H1 (cell line): ENCODE data around the gene DHRS12. TPM values are rescaled to one million over a fixed set of nuclear protein-coding genes. Genes with fewer than 3 reads are reported as not detected.

Experiments used
- CTCF ChIA-PET: fragments of 300-600 bp; sonication (Branson Sonifier 250); formaldehyde crosslinking; loops from one replicate; lab custom pipeline; 2021; ENCODE audit not compliant: partially characterized antibody; lab: Charles Lee
- POLR2A ChIA-PET: fragments of 300-600 bp; sonication (Branson Sonifier 250); formaldehyde crosslinking; loops from one replicate; lab custom pipeline; 2021; ENCODE audit warnings: inconsistent platforms; ENCODE audit not compliant: partially characterized antibody; lab: Charles Lee
- DNase-seq, 2 experiments: peaks; one replicate each; pipeline versions ENCODE4 v3.0.0 to v3.0.0-alpha.2; 2010 to 2022; ENCODE audit warnings: low spot score in 2 of 2, low read depth in 1 of 2, mixed read lengths in 1 of 2
- FAIRE-seq: peaks from 2 replicates; lab custom pipeline; 2011; peaks lifted over from hg19 to GRCh38; lab: Jason Lieb, UNC
- H2AFZ ChIP-seq: 2 replicates; pipeline ENCODE4 v1.8.1; 2012; ENCODE audit warnings: low read length, inconsistent platforms
- H2AK5ac ChIP-seq: 2 replicates; pipeline ENCODE4 v1.6.1; 2013; ENCODE audit warnings: low read depth, low read length
- H2BK120ac ChIP-seq: replicated peaks from 2 replicates; pipeline ENCODE3; 2013; ENCODE audit warnings: low read depth, low read length, inconsistent platforms
- H2BK12ac ChIP-seq: 2 replicates; pipeline ENCODE4 v1.6.1; 2013; ENCODE audit warnings: low read depth, low read length
- H2BK15ac ChIP-seq: 2 replicates; pipeline ENCODE4 v1.6.1; 2013; ENCODE audit warnings: low read length
- H2BK20ac ChIP-seq: 2 replicates; pipeline ENCODE4 v1.6.1; 2013; ENCODE audit warnings: low read length
- H2BK5ac ChIP-seq: 2 replicates; pipeline ENCODE4 v1.6.1; 2013; ENCODE audit warnings: low read depth, low read length
- H3K14ac ChIP-seq: 2 replicates; pipeline ENCODE4 v1.6.1; 2013; ENCODE audit warnings: inconsistent platforms; ENCODE audit not compliant: insufficient read length
- H3K18ac ChIP-seq: 2 replicates; pipeline ENCODE4 v1.6.1; 2013; ENCODE audit warnings: low read length; ENCODE audit errors: extremely low read depth
- H3K23ac ChIP-seq: 2 replicates; pipeline ENCODE4 v1.6.1; 2013; ENCODE audit warnings: inconsistent platforms; ENCODE audit not compliant: insufficient read length
- H3K23me2 ChIP-seq: 2 replicates; pipeline ENCODE4 v1.6.1; 2013; ENCODE audit warnings: low read depth, low read length
- H3K27ac ChIP-seq: 2 replicates; pipeline ENCODE4 v1.6.1; 2011; ENCODE audit warnings: low read depth, low read length, inconsistent platforms
- H3K27me3 ChIP-seq, 4 experiments: replicated peaks in 1 of 4; 1 replicate in 1 of 4; 2 replicates in 3 of 4; pipeline versions ENCODE4 v1.6.1 to v1.8.1; 2011 to 2013; ENCODE audit warnings: low read length in 3 of 4, mild to moderate bottlenecking in 3 of 4, inconsistent platforms in 2 of 4, mixed read lengths in 2 of 4, moderate library complexity in 1 of 4; ENCODE audit not compliant: control insufficient read depth in 3 of 4, insufficient read depth in 3 of 4; ENCODE audit errors: extremely low read depth in 1 of 4
- H3K36me3 ChIP-seq, 4 experiments: 2 replicates each; pipeline versions ENCODE4 v1.6.1 to v1.8.1; 2011 to 2013; ENCODE audit warnings: mild to moderate bottlenecking in 4 of 4, low read length in 3 of 4, moderate library complexity in 2 of 4, control low read depth in 1 of 4, inconsistent platforms in 1 of 4; ENCODE audit not compliant: insufficient read depth in 4 of 4, control insufficient read depth in 2 of 4
- H3K4ac ChIP-seq: replicated peaks from 2 replicates; pipeline ENCODE3; 2013; ENCODE audit warnings: low read length, low read depth, mixed read lengths, inconsistent platforms; ENCODE audit not compliant: insufficient read length
- H3K4me1 ChIP-seq, 4 experiments: replicated peaks in 1 of 4; 1 replicate in 1 of 4; 2 replicates in 3 of 4; pipeline versions ENCODE4 v1.6.1 to v1.8.1; 2011 to 2013; ENCODE audit warnings: low read length in 3 of 4, inconsistent platforms in 2 of 4, mixed read lengths in 1 of 4; ENCODE audit not compliant: insufficient read depth in 4 of 4, control insufficient read depth in 3 of 4
- H3K4me2 ChIP-seq, 2 experiments: 2 replicates each; pipeline versions ENCODE4 v1.6.1 to v1.8.1; 2011 to 2013; ENCODE audit warnings: low read depth in 2 of 2, low read length in 2 of 2, control low read depth in 1 of 2, inconsistent platforms in 1 of 2, mild to moderate bottlenecking in 1 of 2; ENCODE audit not compliant: insufficient read depth in 1 of 2
- H3K4me3 ChIP-seq, 4 experiments: fragments of 200-600, 300-600 bp in 1 of 4; sonication (generic), shearing (Covaris generic), sonication (Bioruptor Twin) in 1 of 4; 2 replicates each; pipeline versions ENCODE4 v1.5.1 to v1.8.1; 2011 to 2016; ENCODE audit warnings: low read length in 4 of 4, low read depth in 3 of 4, control low read depth in 2 of 4, inconsistent platforms in 2 of 4, mild to moderate bottlenecking in 2 of 4, mixed read lengths in 1 of 4, moderate library complexity in 1 of 4; ENCODE audit not compliant: insufficient read depth in 2 of 4; ENCODE audit errors: extremely low read depth in 1 of 4
- H3K56ac ChIP-seq: replicated peaks from 2 replicates; pipeline ENCODE3; 2013; ENCODE audit warnings: low read depth, mild to moderate bottlenecking, mixed read lengths, low read length, inconsistent platforms; ENCODE audit not compliant: insufficient read length
- H3K79me1 ChIP-seq: 2 replicates; pipeline ENCODE4 v1.6.1; 2013; ENCODE audit warnings: low read depth, low read length, control low read depth
- H3K79me2 ChIP-seq, 2 experiments: 2 replicates each; pipeline versions ENCODE4 v1.6.1 to v1.8.1; 2012 to 2013; ENCODE audit warnings: low read length in 2 of 2, mild to moderate bottlenecking in 2 of 2, inconsistent platforms in 1 of 2; ENCODE audit not compliant: insufficient read depth in 2 of 2, control insufficient read depth in 1 of 2
- H3K9ac ChIP-seq, 4 experiments: replicated peaks in 1 of 4; 1 replicate in 1 of 4; 2 replicates in 3 of 4; pipeline versions ENCODE4 v1.6.1 to v1.8.1; 2011 to 2013; ENCODE audit warnings: low read depth in 3 of 4, low read length in 3 of 4, control low read depth in 2 of 4, mild to moderate bottlenecking in 2 of 4, moderate library complexity in 2 of 4, inconsistent platforms in 1 of 4; ENCODE audit errors: extremely low read depth in 1 of 4
- H3K9me3 ChIP-seq, 2 experiments: 2 replicates each; pipeline versions ENCODE4 v1.6.1 to v1.8.1; 2012 to 2013; ENCODE audit warnings: mild to moderate bottlenecking in 2 of 2, moderate library complexity in 2 of 2, control low read depth in 1 of 2, inconsistent platforms in 1 of 2, low read depth in 1 of 2, low read length in 1 of 2, mixed read lengths in 1 of 2; ENCODE audit not compliant: insufficient read depth in 2 of 2
- H4K20me1 ChIP-seq, 2 experiments: replicated peaks in 1 of 2; 2 replicates each; pipeline versions ENCODE3 to v1.8.1; 2011 to 2013; ENCODE audit warnings: inconsistent platforms in 2 of 2, low read length in 2 of 2, mild to moderate bottlenecking in 1 of 2; ENCODE audit not compliant: insufficient read depth in 2 of 2, control insufficient read depth in 1 of 2
- H4K5ac ChIP-seq: 2 replicates; pipeline ENCODE4 v1.6.1; 2013; ENCODE audit warnings: low read length, low read depth, mixed read lengths, inconsistent platforms; ENCODE audit not compliant: insufficient read length
- H4K8ac ChIP-seq: 2 replicates; pipeline ENCODE4 v1.8.0; 2013; ENCODE audit warnings: mild to moderate bottlenecking, moderate library complexity, low read length, inconsistent platforms; ENCODE audit not compliant: insufficient read depth; ENCODE audit errors: extremely low read depth
- H4K91ac ChIP-seq: replicated peaks from 2 replicates; pipeline ENCODE3; 2013; ENCODE audit warnings: low read length, mixed read lengths, inconsistent platforms; ENCODE audit not compliant: insufficient read length
- BCL11A ChIP-seq, 2 experiments: IDR thresholded peaks; one replicate each; pipeline ENCODE4 v1.6.1; 2011; ENCODE audit warnings: low read depth in 2 of 2, low read length in 2 of 2, mild to moderate bottlenecking in 2 of 2
- CHD2 ChIP-seq: IDR thresholded peaks from 2 replicates; pipeline ENCODE4 v1.6.1; 2012; ENCODE audit warnings: low read length, improper control_type of control experiment
- CTCF ChIP-seq, 3 experiments: IDR thresholded peaks; 1 replicate in 2 of 3; 2 replicates in 1 of 3; pipeline versions ENCODE4 v1.5.1 to v1.6.1; 2011; ENCODE audit warnings: low read length in 3 of 3, mild to moderate bottlenecking in 3 of 3, inconsistent platforms in 2 of 3, low read depth in 1 of 3, moderate library complexity in 1 of 3; ENCODE audit not compliant: insufficient read depth in 1 of 3; ENCODE audit errors: control extremely low read depth in 1 of 3
- EZH2 ChIP-seq: fragments of 200-600 bp; sonication (generic); IDR thresholded peaks from 2 replicates; pipeline ENCODE4 v1.7.1; 2012; ENCODE audit warnings: low read depth, mild to moderate bottlenecking, moderate library complexity, low read length, inconsistent platforms; ENCODE audit not compliant: severe bottlenecking
- KDM5A ChIP-seq: fragments of 200-600 bp; IDR thresholded peaks from 2 replicates; pipeline ENCODE4 v1.7.1; 2012; ENCODE audit warnings: mild to moderate bottlenecking, low read length, inconsistent platforms, mixed read lengths
- TEAD4 ChIP-seq: IDR thresholded peaks from 2 replicates; pipeline ENCODE4 v1.6.1; 2012; ENCODE audit warnings: low read depth, low read length, inconsistent platforms, mixed read lengths
- WGBS, 2 experiments: shearing (Covaris generic) in 1 of 2; methylation state at CpG; one replicate each; pipeline versions ENCODE4 v1.1.6 to v1.1.7; 2013 to 2015; ENCODE audit warnings: low lambda C conversion rate in 2 of 2, mixed read lengths in 2 of 2, inconsistent platforms in 1 of 2, low coverage in 1 of 2, missing lambda C conversion rate in 1 of 2; ENCODE audit not compliant: insufficient replicate concordance in 2 of 2, insufficient coverage in 1 of 2, insufficient read length in 1 of 2; ENCODE audit errors: extremely low coverage in 1 of 2, missing lambda C conversion rate in 1 of 2; 5-methylcytosine and 5-hydroxymethylcytosine counted together
- polyA plus RNA-seq, 7 experiments: library from polyadenylated mRNA; depleted of rRNA in 3 of 7; stranded (reverse) in 5 of 7; unstranded in 2 of 7; fragments of >200 nt in 5 of 7; fragments of 200-250 nt in 2 of 7; gene quantifications; 1 replicate in 5 of 7; 2 replicates in 1 of 7; 4 replicates in 1 of 7; pipeline versions ENCODE4 v1.2.1 to v1.2.3, GENCODE V29; 2011 to 2013; ENCODE audit warnings: missing spikeins in 2 of 7, mixed read lengths in 2 of 7
- total RNA-seq: library from RNA; stranded (reverse); fragmentation: NEBNext Ultra II Directional; extraction: Animal tissue kit (Norgen Biotek cat#: 25700); gene quantifications from 2 replicates; pipeline ENCODE4 v1.2.1, GENCODE V29; 2021
- TF ChIP-seq, protein P1 (sequence below): IDR thresholded peaks from 2 replicates; pipeline ENCODE4 v1.6.1; 2012; ENCODE audit warnings: inconsistent platforms
- TF ChIP-seq, protein P2 (sequence below): IDR thresholded peaks from 2 replicates; pipeline ENCODE4 v1.6.1; 2011; ENCODE audit warnings: low read length, improper control_type of control experiment

Gene DHRS12
- total and polyA plus RNA-seq, 2 of the 8 experiments (the other 6 are each of a cell fraction or from before 2014, with no cell fraction given): 8.7 TPM

DNA sequence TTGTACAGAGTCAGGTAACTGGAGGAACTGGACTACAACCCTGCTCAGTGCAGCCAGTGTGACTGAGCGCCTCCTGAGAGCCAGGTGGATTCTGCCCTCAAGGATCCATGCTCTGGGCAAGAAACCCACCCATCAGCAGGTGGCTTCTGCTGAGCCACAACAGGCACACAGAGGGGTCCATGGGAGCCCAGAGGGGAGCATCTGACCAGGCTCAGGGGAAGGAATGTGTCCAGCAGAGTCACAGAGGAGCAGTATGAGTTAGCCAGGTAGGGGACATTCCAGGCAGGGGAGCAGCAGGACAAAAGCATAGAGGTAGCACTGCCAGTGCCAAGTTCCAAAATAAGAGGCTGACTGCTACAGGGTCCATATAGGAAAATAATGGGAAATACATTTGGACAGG, 19.9 kb downstream of the DHRS12 start:
- no peak overlapping the region for H2AK5ac ChIP-seq
- peak; percentile 33; the same call in 1 of the 2 replicates for TF ChIP-seq TEAD4
- no peak for TF ChIP-seq CHD2
- no peak for TF ChIP-seq EZH2
- TF ChIP-seq CTCF (IDR thresholded peaks at IDR 0.05; ENCODE audit: control extremely low read depth in 1 of 3, insufficient read depth in 1 of 3, low read depth in 1 of 3, low read length in 3 of 3): no peak
- TF ChIP-seq BCL11A (IDR thresholded peaks at IDR 0.05; ENCODE audit: low read depth in 2 of 2, low read length in 2 of 2): no peak
- TF ChIP-seq KDM5A: no peak
- TF ChIP-seq, protein P1, sequence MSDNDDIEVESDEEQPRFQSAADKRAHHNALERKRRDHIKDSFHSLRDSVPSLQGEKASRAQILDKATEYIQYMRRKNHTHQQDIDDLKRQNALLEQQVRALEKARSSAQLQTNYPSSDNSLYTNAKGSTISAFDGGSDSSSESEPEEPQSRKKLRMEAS: no peak
- TF ChIP-seq, protein P2, sequence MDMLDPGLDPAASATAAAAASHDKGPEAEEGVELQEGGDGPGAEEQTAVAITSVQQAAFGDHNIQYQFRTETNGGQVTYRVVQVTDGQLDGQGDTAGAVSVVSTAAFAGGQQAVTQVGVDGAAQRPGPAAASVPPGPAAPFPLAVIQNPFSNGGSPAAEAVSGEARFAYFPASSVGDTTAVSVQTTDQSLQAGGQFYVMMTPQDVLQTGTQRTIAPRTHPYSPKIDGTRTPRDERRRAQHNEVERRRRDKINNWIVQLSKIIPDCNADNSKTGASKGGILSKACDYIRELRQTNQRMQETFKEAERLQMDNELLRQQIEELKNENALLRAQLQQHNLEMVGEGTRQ: no peak
- H2BK12ac ChIP-seq: no peak overlapping the region
- WGBS, 2 experiments: 83% methylated on average over 1 of the region's 1 CpG; no CpG with 5 or more reads in 1 of the 2 experiments
- no peak overlapping the region for H2BK5ac ChIP-seq
- no peaks in the 10 kb centered on the region for H3K79me2 ChIP-seq
- H4K8ac ChIP-seq: no peak overlapping the region
- H3K4me3 ChIP-seq: no peak overlapping the region
- no peak overlapping the region for H3K56ac ChIP-seq
- FAIRE-seq (no peak), DNase-seq (no peak)
- H4K20me1 ChIP-seq: no peaks in the 10 kb centered on the region
- no peak overlapping the region for H3K9ac ChIP-seq
- peaks cover 0 to 7% (median 0%) of the 10 kb centered on the region in 4 experiments; a peak in 2 of 7 replicates for H3K4me1 ChIP-seq
- H2BK120ac ChIP-seq: no peak overlapping the region
- H3K9me3 ChIP-seq: no peaks in the 10 kb centered on the region
- no peak overlapping the region for H4K5ac ChIP-seq
- ChIA-PET CTCF (interaction anchor here (1.2 to 11.3 kb wide), 3 partner anchors 13 to 20 kb away, joined by 3 to 123 read pairs (median 4); no protein-coding TSS in a partner anchor), POLR2A (no interaction called here)
- H2AFZ ChIP-seq: no peak overlapping the region
- no peaks in the 10 kb centered on the region; the same call in 1 of the 2 replicates for H3K79me1 ChIP-seq
- no peaks in the 10 kb centered on the region for H3K23me2 ChIP-seq
- no peak overlapping the region for H2BK20ac ChIP-seq
- H3K18ac ChIP-seq: no peak overlapping the region
- no peak overlapping the region for H3K14ac ChIP-seq
- H3K36me3 ChIP-seq: no peaks in the 10 kb centered on the region
- H2BK15ac ChIP-seq: no peak overlapping the region
- H3K23ac ChIP-seq: no peak overlapping the region
- H4K91ac ChIP-seq: no peak overlapping the region
- H3K27ac ChIP-seq: no peak overlapping the region
- H3K4me2 ChIP-seq: no peak overlapping the region
- no peaks in the 10 kb centered on the region; a peak in 1 of 7 replicates for H3K27me3 ChIP-seq
- no peak overlapping the region for H3K4ac ChIP-seq
